ENCODE results near the gene ZFAND3.

Gene ZFAND3

GRCh38 chr6:38146734-38147027 lies 327.2 kb downstream of the ZFAND3 start:
- no peak for TF ChIP-seq CTCF (IDR thresholded peaks at IDR 0.05; ENCODE audit: insufficient read depth, low read depth, low read length, missing control alignments)
- DNase-seq (ENCODE audit: low read depth) = no peak
- no peak overlapping the region for H3K4me3 ChIP-seq (ENCODE audit: low read length)

- no peak for TF ChIP-seq CTCF (IDR thresholded peaks at IDR 0.05; ENCODE audit: insufficient read depth, low read depth, low read length, missing control alignments)
- DNase-seq (ENCODE audit: low read depth) = no peak
Measured at GRCh38 chr6:38148606-38149005, 329.1 kb downstream of the ZFAND3 start.

GRCh38 chr6:38149531-38149930 lies 330.0 kb downstream of the ZFAND3 start:
- TF ChIP-seq CTCF (IDR thresholded peaks at IDR 0.05; ENCODE audit: insufficient read depth, low read depth, low read length, missing control alignments) = no peak
- no peak for DNase-seq (ENCODE audit: low read depth)
- H3K4me3 ChIP-seq (ENCODE audit: low read length) = no peak overlapping the region

More at GRCh38 chr6:38148606-38149005, 329.1 kb downstream of the ZFAND3 start:
- H3K4me3 ChIP-seq (ENCODE audit: low read length) = no peak overlapping the region

GRCh38 chr6:38150021-38150420 lies 330.5 kb downstream of the ZFAND3 start:
- DNase-seq (ENCODE audit: low read depth) = no peak
- no peak overlapping the region for H3K4me3 ChIP-seq (ENCODE audit: low read length)
- no peak for TF ChIP-seq CTCF (IDR thresholded peaks at IDR 0.05; ENCODE audit: insufficient read depth, low read depth, low read length, missing control alignments)

- H3K4me3 ChIP-seq (ENCODE audit: low read length) = no peak overlapping the region
- DNase-seq (ENCODE audit: low read depth) = no peak
- TF ChIP-seq CTCF (IDR thresholded peaks at IDR 0.05; ENCODE audit: insufficient read depth, low read depth, low read length, missing control alignments) = no peak
Measured at GRCh38 chr6:38150681-38151296, 331.3 kb downstream of the ZFAND3 start.

- TF ChIP-seq CTCF (IDR thresholded peaks at IDR 0.05; ENCODE audit: insufficient read depth, low read depth, low read length, missing control alignments) = no peak
- no peak for DNase-seq (ENCODE audit: low read depth)
- no peak overlapping the region for H3K4me3 ChIP-seq (ENCODE audit: low read length)
Measured at GRCh38 chr6:38151580-38152500, 332.3 kb downstream of the ZFAND3 start.

All from epithelial cell of esophagus (primary cell).